ENCODE measurements around the gene GCN1. TPM values are rescaled to one million over a fixed set of nuclear protein-coding genes. Genes with fewer than 3 reads are reported as not detected.

The GCN1 gene
- total RNA-seq, 1 donor from 2014 or later: 155 TPM

DNA sequence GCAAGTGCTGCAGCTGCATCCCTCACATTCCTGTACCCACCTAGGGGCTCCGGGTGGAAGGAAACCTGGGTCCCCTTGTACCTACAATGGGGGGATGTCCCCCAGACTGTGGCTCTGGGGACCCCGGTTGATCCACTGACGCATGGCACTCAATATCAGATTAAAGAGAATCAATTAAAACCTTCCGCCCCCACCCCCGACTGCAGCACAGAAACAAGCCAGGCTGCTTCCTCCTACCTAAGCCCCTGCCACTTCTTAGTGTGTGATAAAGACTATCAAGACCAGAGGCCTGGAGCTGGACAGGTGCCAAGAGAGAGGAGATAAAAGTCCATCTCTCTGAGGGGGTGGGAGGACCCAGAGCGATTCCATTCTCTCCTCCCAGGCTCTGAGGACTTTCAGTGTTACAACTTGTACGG lies 34.6 kb upstream of the GCN1 start:
- H3K27ac Mint-ChIP-seq: no peak overlapping the region

DNA sequence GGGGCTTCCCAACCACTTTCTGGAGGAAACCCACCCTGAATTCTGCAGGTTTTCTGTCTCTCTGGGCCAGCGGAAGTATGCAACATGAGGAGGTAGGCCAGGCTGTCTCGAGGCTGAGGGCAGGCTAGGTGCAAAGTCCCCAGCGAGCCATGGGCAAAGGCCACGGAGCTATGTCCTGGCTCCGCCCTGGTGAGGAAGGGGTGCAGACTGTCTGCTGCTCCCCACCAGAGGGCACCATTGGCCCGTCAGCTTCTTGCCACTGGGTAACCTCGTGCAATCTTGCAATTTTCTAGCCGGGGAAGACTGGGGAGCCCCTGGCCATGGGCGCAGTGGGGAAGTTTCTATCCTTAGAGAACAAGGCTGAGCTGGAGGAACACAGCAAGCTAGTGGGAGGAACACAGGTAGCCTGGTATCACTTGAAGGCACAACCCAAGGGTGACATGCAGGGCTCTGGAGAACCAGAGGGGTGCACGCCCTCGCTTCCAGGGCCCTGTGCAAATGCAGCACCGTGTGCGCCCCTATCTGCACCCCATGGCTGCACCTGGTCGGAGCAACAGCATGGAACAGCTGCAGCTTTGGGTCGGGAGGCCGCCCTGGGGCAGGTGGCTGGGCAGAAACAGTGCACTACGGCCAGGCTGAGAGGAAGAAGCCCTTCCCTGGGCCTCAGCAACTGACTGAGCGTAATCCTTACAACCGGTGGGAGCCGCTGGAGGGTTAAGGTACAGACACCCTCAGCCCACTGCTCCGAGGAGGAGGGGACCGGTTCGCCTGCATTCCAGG lies 34.0 kb upstream of the GCN1 start:
- TF ChIP-seq, protein P1, sequence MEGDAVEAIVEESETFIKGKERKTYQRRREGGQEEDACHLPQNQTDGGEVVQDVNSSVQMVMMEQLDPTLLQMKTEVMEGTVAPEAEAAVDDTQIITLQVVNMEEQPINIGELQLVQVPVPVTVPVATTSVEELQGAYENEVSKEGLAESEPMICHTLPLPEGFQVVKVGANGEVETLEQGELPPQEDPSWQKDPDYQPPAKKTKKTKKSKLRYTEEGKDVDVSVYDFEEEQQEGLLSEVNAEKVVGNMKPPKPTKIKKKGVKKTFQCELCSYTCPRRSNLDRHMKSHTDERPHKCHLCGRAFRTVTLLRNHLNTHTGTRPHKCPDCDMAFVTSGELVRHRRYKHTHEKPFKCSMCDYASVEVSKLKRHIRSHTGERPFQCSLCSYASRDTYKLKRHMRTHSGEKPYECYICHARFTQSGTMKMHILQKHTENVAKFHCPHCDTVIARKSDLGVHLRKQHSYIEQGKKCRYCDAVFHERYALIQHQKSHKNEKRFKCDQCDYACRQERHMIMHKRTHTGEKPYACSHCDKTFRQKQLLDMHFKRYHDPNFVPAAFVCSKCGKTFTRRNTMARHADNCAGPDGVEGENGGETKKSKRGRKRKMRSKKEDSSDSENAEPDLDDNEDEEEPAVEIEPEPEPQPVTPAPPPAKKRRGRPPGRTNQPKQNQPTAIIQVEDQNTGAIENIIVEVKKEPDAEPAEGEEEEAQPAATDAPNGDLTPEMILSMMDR (IDR thresholded peaks at IDR 0.05): peak; percentile 39
- intact Hi-C loops (cut with micrococcal nuclease): loop anchor here (1.0 to 2.0 kb wide), 5 partner anchors 26 to 202 kb away; partner anchors contain the start of genes PXN and RNU4-2
- ChIA-PET CTCF (interaction anchor here (0.6 to 8.7 kb wide), 24 partner anchors 8 to 240 kb away, joined by 3 to 243 read pairs (median 6); partner anchors contain the start of genes PXN, RNU4-1, RNU4-2 and RPLP0), POLR2A (interaction anchor here (0.6 to 7.8 kb wide), 8 partner anchors 18 to 1793 kb away, joined by 3 to 202 read pairs (median 8); partner anchors contain the start of genes BCL7A, PXN, RNU4-1 and RNU4-2)
- Mint-ChIP-seq H3K27ac (no peak overlapping the region), H3K4me3 (no peak overlapping the region), H3K9me3 (no peaks in the 10 kb centered on the region), H3K27me3 (peaks cover 25% of the 10 kb centered on the region), H3K4me1 (peaks cover 44% of the 10 kb centered on the region), H3K36me3 (ENCODE audit: low read depth) (no peaks in the 10 kb centered on the region)
- DNase-seq (peak; percentile 74), ATAC-seq (ENCODE audit: low read depth) (peak; percentile 93)

More for the DNA sequence above, 34.6 kb upstream of the GCN1 start:
- Mint-ChIP-seq H3K27me3 (peaks cover 28% of the 10 kb centered on the region), H3K4me3 (no peak overlapping the region), H3K4me1 (peaks cover 46% of the 10 kb centered on the region), H3K9me3 (no peaks in the 10 kb centered on the region), H3K36me3 (ENCODE audit: low read depth) (no peaks in the 10 kb centered on the region)
- no peak for ATAC-seq (ENCODE audit: low read depth)
- DNase-seq: no peak
- TF ChIP-seq, protein P1 (IDR thresholded peaks at IDR 0.05): no peak
- ChIA-PET CTCF (interaction anchor here (1.3 to 8.7 kb wide), 10 partner anchors 7 to 200 kb away, joined by 5 to 243 read pairs (median 8); partner anchors contain the start of genes PXN, RNU4-1, RNU4-2 and SIRT4), POLR2A (interaction anchor here (0.6 to 7.8 kb wide), 5 partner anchors 21 to 1792 kb away, joined by 4 to 202 read pairs (median 52); partner anchors contain the start of genes BCL7A, PXN, RNU4-1 and RNU4-2)
- intact Hi-C loops (cut with micrococcal nuclease): loop anchor here (2.0 kb wide), 1 partner anchor 26 kb away; no protein-coding TSS in a partner anchor

- ChIA-PET CTCF (interaction anchor here (0.6 to 8.7 kb wide), 24 partner anchors 8 to 240 kb away, joined by 3 to 243 read pairs (median 6); partner anchors contain the start of genes PXN, RNU4-1, RNU4-2 and RPLP0), POLR2A (interaction anchor here (0.8 to 7.8 kb wide), 7 partner anchors 19 to 99 kb away, joined by 3 to 202 read pairs (median 10); partner anchors contain the start of genes PXN, RNU4-1, RNU4-2 and RPLP0)
- intact Hi-C loops (cut with micrococcal nuclease): loop anchor here (1.0 to 2.0 kb wide), 5 partner anchors 25 to 202 kb away; partner anchors contain the start of genes PXN and RNU4-2
- no peak overlapping the region for H3K4me3 Mint-ChIP-seq
- no peaks in the 10 kb centered on the region for H3K9me3 Mint-ChIP-seq
- peaks cover 41% of the 10 kb centered on the region for H3K4me1 Mint-ChIP-seq
- H3K36me3 Mint-ChIP-seq (ENCODE audit: low read depth): no peaks in the 10 kb centered on the region
- ATAC-seq (ENCODE audit: low read depth): peak; percentile 4
- TF ChIP-seq, protein P1 (IDR thresholded peaks at IDR 0.05): no peak
- no peak for DNase-seq
- peaks cover 25% of the 10 kb centered on the region for H3K27me3 Mint-ChIP-seq
- H3K27ac Mint-ChIP-seq: no peak overlapping the region
Observed at GRCh38 chr12:120228041-120228290, 33.5 kb upstream of the GCN1 start.

DNA sequence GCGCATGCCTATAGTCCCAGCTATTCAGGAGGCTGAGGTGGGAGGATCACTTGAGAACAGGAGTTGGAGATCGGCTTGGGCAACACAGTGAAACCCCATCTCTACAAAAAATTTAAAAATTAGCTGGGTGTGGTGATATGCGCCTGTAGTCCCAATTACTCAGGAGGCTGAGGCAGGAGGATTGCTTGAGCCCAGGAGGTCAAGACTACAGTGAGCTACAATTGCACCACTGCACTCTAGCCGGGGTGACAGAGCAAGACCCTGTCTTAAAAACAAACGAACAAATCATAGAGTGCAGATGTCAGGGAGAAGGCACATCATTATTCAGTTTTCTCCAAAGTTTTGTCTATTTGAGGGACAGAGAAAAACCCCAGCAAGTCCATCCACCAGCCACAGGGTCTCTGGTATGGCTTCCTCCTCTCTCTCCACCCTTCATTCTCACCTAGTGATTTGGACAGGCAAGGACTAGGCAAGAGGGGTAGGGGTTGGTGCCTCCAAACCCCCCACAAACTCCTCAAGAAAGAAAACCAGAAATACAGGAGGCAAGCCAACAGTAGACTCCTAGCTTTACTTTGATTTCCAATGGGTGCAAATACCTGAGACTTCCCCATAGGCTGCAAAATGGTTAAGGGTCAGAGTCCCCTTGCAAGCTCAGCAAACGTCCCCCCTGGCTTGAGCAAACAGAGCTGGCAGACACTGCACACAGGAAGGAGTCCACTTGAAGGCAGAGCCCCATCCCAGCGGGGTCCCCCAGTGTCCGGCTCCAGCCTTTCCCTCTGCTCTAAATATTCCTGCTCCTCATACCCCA lies 32.9 kb upstream of the GCN1 start:
- DNase-seq: no peak
- intact Hi-C loops (cut with micrococcal nuclease): loop anchor here (1.0 to 2.0 kb wide), 5 partner anchors 25 to 203 kb away; partner anchors contain the start of genes PXN and RNU4-2
- ATAC-seq (ENCODE audit: low read depth): no peak
- H3K27ac Mint-ChIP-seq: no peak overlapping the region
- peaks cover 36% of the 10 kb centered on the region for H3K4me1 Mint-ChIP-seq
- ChIA-PET POLR2A (interaction anchor here (1.2 to 7.8 kb wide), 5 partner anchors 23 to 64 kb away, joined by 4 to 202 read pairs (median 52); partner anchors contain the start of genes PXN, RNU4-1, RNU4-2 and RPLP0), CTCF (interaction anchor here (0.6 to 8.7 kb wide), 25 partner anchors 9 to 241 kb away, joined by 3 to 243 read pairs (median 6); partner anchors contain the start of genes PXN, RNU4-1, RNU4-2 and RPLP0)
- no peaks in the 10 kb centered on the region for H3K9me3 Mint-ChIP-seq
- no peaks in the 10 kb centered on the region for H3K36me3 Mint-ChIP-seq (ENCODE audit: low read depth)
- TF ChIP-seq, protein P1 (IDR thresholded peaks at IDR 0.05): no peak
- H3K27me3 Mint-ChIP-seq: peaks cover 23% of the 10 kb centered on the region
- H3K4me3 Mint-ChIP-seq: no peak overlapping the region
